Ishikawa (cell line): ENCODE data around the gene SEC14L5.

Experiments
- CEBPB ChIP-seq: IDR thresholded peaks from 2 replicates; pipeline ENCODE4 v1.6.1; 2012
- CREB1 ChIP-seq: IDR thresholded peaks from 2 replicates; pipeline ENCODE4 v1.6.1; 2012; ENCODE audit warnings: low read depth
- EGR1 ChIP-seq: IDR thresholded peaks from 2 replicates; pipeline ENCODE4 v1.6.1; 2012
- EP300 ChIP-seq: IDR thresholded peaks from 2 replicates; pipeline ENCODE4 v1.6.1; 2012; ENCODE audit warnings: borderline replicate concordance
- FOXM1 ChIP-seq: IDR thresholded peaks from 2 replicates; pipeline ENCODE4 v1.6.1; 2012; ENCODE audit warnings: low read depth, borderline replicate concordance
- MAX ChIP-seq: IDR thresholded peaks from 2 replicates; pipeline ENCODE4 v1.6.1; 2012
- NFIC ChIP-seq: IDR thresholded peaks from 2 replicates; pipeline ENCODE4 v1.6.1; 2012
- RAD21 ChIP-seq: IDR thresholded peaks from 2 replicates; pipeline ENCODE4 v1.6.1; 2012; ENCODE audit warnings: low read depth
- TAF1 ChIP-seq: IDR thresholded peaks from 2 replicates; pipeline ENCODE4 v1.6.1; 2012; ENCODE audit warnings: low read depth, mild to moderate bottlenecking
- TCF12 ChIP-seq: IDR thresholded peaks from 2 replicates; pipeline ENCODE4 v1.6.1; 2012; ENCODE audit warnings: low read depth
- TEAD4 ChIP-seq: IDR thresholded peaks from 2 replicates; pipeline ENCODE4 v1.6.1; 2012
- USF1 ChIP-seq: IDR thresholded peaks from 2 replicates; pipeline ENCODE4 v1.6.1; 2012
- YY1 ChIP-seq: IDR thresholded peaks from 2 replicates; pipeline ENCODE4 v1.6.1; 2012; ENCODE audit warnings: low read depth
- ZBTB7A ChIP-seq: IDR thresholded peaks from 2 replicates; pipeline ENCODE4 v1.6.1; 2012; ENCODE audit warnings: low read depth
- TF ChIP-seq, protein P1 (sequence below): IDR thresholded peaks from 2 replicates; pipeline ENCODE4 v1.6.1; 2012; ENCODE audit warnings: low read depth, mild to moderate bottlenecking

The SEC14L5 gene

GRCh38 chr16:4913130-4913773 is 44.9 kb upstream of the SEC14L5 start:
- TF ChIP-seq EGR1, result no peak
- TF ChIP-seq EP300, result no peak
- TF ChIP-seq ZBTB7A, result no peak
- no peak for TF ChIP-seq USF1
- no peak for TF ChIP-seq CREB1
- no peak for TF ChIP-seq NFIC
- TF ChIP-seq FOXM1, result no peak
- TF ChIP-seq MAX, result no peak
- TF ChIP-seq TCF12, result no peak
- no peak for TF ChIP-seq RAD21
- TF ChIP-seq CEBPB, result no peak
- no peak for TF ChIP-seq TAF1
- TF ChIP-seq TEAD4, result no peak
- TF ChIP-seq, protein P1, sequence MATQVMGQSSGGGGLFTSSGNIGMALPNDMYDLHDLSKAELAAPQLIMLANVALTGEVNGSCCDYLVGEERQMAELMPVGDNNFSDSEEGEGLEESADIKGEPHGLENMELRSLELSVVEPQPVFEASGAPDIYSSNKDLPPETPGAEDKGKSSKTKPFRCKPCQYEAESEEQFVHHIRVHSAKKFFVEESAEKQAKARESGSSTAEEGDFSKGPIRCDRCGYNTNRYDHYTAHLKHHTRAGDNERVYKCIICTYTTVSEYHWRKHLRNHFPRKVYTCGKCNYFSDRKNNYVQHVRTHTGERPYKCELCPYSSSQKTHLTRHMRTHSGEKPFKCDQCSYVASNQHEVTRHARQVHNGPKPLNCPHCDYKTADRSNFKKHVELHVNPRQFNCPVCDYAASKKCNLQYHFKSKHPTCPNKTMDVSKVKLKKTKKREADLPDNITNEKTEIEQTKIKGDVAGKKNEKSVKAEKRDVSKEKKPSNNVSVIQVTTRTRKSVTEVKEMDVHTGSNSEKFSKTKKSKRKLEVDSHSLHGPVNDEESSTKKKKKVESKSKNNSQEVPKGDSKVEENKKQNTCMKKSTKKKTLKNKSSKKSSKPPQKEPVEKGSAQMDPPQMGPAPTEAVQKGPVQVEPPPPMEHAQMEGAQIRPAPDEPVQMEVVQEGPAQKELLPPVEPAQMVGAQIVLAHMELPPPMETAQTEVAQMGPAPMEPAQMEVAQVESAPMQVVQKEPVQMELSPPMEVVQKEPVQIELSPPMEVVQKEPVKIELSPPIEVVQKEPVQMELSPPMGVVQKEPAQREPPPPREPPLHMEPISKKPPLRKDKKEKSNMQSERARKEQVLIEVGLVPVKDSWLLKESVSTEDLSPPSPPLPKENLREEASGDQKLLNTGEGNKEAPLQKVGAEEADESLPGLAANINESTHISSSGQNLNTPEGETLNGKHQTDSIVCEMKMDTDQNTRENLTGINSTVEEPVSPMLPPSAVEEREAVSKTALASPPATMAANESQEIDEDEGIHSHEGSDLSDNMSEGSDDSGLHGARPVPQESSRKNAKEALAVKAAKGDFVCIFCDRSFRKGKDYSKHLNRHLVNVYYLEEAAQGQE, result no peak
- no peak for TF ChIP-seq YY1

- TF ChIP-seq USF1 (no peak), TAF1 (no peak), MAX (no peak), TCF12 (no peak), CREB1 (no peak), CEBPB (no peak), EP300 (no peak), YY1 (no peak), TEAD4 (no peak), EGR1 (no peak), RAD21 (no peak), FOXM1 (no peak), NFIC (no peak), ZBTB7A (no peak)
- TF ChIP-seq, protein P1, result no peak
Observed at GRCh38 chr16:4913774-4914525, 44.2 kb upstream of the SEC14L5 start.

- TF ChIP-seq EP300, result no peak
- TF ChIP-seq USF1, result no peak
- TF ChIP-seq FOXM1, result no peak
- TF ChIP-seq NFIC, result no peak
- TF ChIP-seq EGR1, result no peak
- TF ChIP-seq, protein P1, result no peak
- TF ChIP-seq YY1, result no peak
- TF ChIP-seq CREB1, result no peak
- no peak for TF ChIP-seq RAD21
- TF ChIP-seq TEAD4, result no peak
- TF ChIP-seq CEBPB, result no peak
- no peak for TF ChIP-seq ZBTB7A
- TF ChIP-seq TAF1, result no peak
- no peak for TF ChIP-seq MAX
- TF ChIP-seq TCF12, result no peak
Observed at GRCh38 chr16:4914528-4915225, 43.5 kb upstream of the SEC14L5 start.
